Measurements from ENCODE around the gene BIK.

Gene BIK

GRCh38 chr22:43166132-43166930 is 55.8 kb downstream of the BIK start:
- no peak overlapping the region for H3K14ac ChIP-seq (ENCODE audit: low read length)
- no peak overlapping the region for H3K4ac ChIP-seq (ENCODE audit: low read length)
- no peak overlapping the region for H2AFZ ChIP-seq (ENCODE audit: low read length)
- no peaks in the 10 kb centered on the region for H3K27me3 ChIP-seq (ENCODE audit: control insufficient read depth in 3 of 3, insufficient read depth in 3 of 3, low read depth in 1 of 3, low read length in 3 of 3)
- no peak overlapping the region for H3K27ac ChIP-seq (replicated peaks; ENCODE audit: low read length)
- WGBS, 2 donors (ENCODE audit: extremely low coverage in 2 of 2, insufficient read length in 2 of 2, insufficient replicate concordance in 1 of 2) = no CpG with 5 or more reads among the region's 23 CpGs
- peaks cover 0 to 2% of the 10 kb centered on the region in 2 donors for H3K9me3 ChIP-seq (replicated peaks in 1 of 2; ENCODE audit: control insufficient read depth in 2 of 2, insufficient read depth in 1 of 2, low read depth in 1 of 2, low read length in 2 of 2)
- no peak overlapping the region for H2BK15ac ChIP-seq (ENCODE audit: low read length)
- H3K9ac ChIP-seq (ENCODE audit: low read depth, low read length, poor library complexity) = no peak overlapping the region
- H3K18ac ChIP-seq (ENCODE audit: low read length) = no peak overlapping the region
- H3K23ac ChIP-seq (ENCODE audit: low read depth, low read length, poor library complexity) = no peak overlapping the region
- no peak for DNase-seq (ENCODE audit: low spot score)
- peaks cover 2% of the 10 kb centered on the region for H3K79me1 ChIP-seq (ENCODE audit: low read depth, low read length)
- no peak overlapping the region for H2BK120ac ChIP-seq (ENCODE audit: low read depth, low read length)
- H3K36me3 ChIP-seq (replicated peaks in 1 of 2; ENCODE audit: control insufficient read depth in 2 of 2, insufficient read depth in 2 of 2, low read length in 2 of 2) = peaks cover 27 to 42% of the 10 kb centered on the region in 2 donors
- H2AK5ac ChIP-seq (ENCODE audit: low read depth, low read length) = no peak overlapping the region
- no peak overlapping the region for H2BK12ac ChIP-seq (ENCODE audit: low read length)
- peaks cover 0 to 4% of the 10 kb centered on the region in 2 donors for H3K4me1 ChIP-seq (ENCODE audit: control insufficient read depth in 2 of 2, insufficient read depth in 1 of 2, low read depth in 1 of 2, low read length in 2 of 2)
- H2BK5ac ChIP-seq (ENCODE audit: low read length) = no peak overlapping the region
- no peak overlapping the region for H3K4me3 ChIP-seq (ENCODE audit: low read length in 2 of 2)
- H3K4me2 ChIP-seq (ENCODE audit: insufficient read depth, low read length, poor library complexity, severe bottlenecking) = no peak overlapping the region
- H4K91ac ChIP-seq (ENCODE audit: low read depth, low read length, poor library complexity) = no peak overlapping the region
- H4K8ac ChIP-seq (ENCODE audit: low read depth, low read length) = no peak overlapping the region

GRCh38 chr22:43167001-43167589 is 56.5 kb downstream of the BIK start:
- Histone ChIP-seq H3K9ac (ENCODE audit: low read depth, low read length, poor library complexity) (no peak overlapping the region), H2AK5ac (ENCODE audit: low read depth, low read length) (no peak overlapping the region), H2BK5ac (ENCODE audit: low read length) (no peak overlapping the region), H3K18ac (ENCODE audit: low read length) (no peak overlapping the region), H3K23ac (ENCODE audit: low read depth, low read length, poor library complexity) (no peak overlapping the region), H3K4ac (ENCODE audit: low read length) (no peak overlapping the region), H3K79me1 (ENCODE audit: low read depth, low read length) (peaks cover 2% of the 10 kb centered on the region), H3K36me3 (replicated peaks in 1 of 2; ENCODE audit: control insufficient read depth in 2 of 2, insufficient read depth in 2 of 2, low read length in 2 of 2) (peaks cover 34 to 50% of the 10 kb centered on the region in 2 donors), H2BK120ac (ENCODE audit: low read depth, low read length) (no peak overlapping the region), H4K91ac (ENCODE audit: low read depth, low read length, poor library complexity) (no peak overlapping the region), H2AFZ (ENCODE audit: low read length) (no peak overlapping the region), H3K9me3 (replicated peaks in 1 of 2; ENCODE audit: control insufficient read depth in 2 of 2, insufficient read depth in 1 of 2, low read depth in 1 of 2, low read length in 2 of 2) (peaks cover 0 to 2% of the 10 kb centered on the region in 2 donors), H3K4me3 (ENCODE audit: low read length in 2 of 2) (no peak overlapping the region), H4K8ac (ENCODE audit: low read depth, low read length) (no peak overlapping the region), H2BK12ac (ENCODE audit: low read length) (no peak overlapping the region), H3K4me1 (ENCODE audit: control insufficient read depth in 2 of 2, insufficient read depth in 1 of 2, low read depth in 1 of 2, low read length in 2 of 2) (peaks cover 0 to 4% of the 10 kb centered on the region in 2 donors), H3K14ac (ENCODE audit: low read length) (no peak overlapping the region), H3K27me3 (ENCODE audit: control insufficient read depth in 3 of 3, insufficient read depth in 3 of 3, low read depth in 1 of 3, low read length in 3 of 3) (no peaks in the 10 kb centered on the region), H3K27ac (replicated peaks; ENCODE audit: low read length) (no peak overlapping the region), H3K4me2 (ENCODE audit: insufficient read depth, low read length, poor library complexity, severe bottlenecking) (no peak overlapping the region), H2BK15ac (ENCODE audit: low read length) (no peak overlapping the region)
- DNase-seq (ENCODE audit: low spot score) = no peak
- WGBS, 2 donors (ENCODE audit: extremely low coverage in 2 of 2, insufficient read length in 2 of 2, insufficient replicate concordance in 1 of 2) = no CpG with 5 or more reads among the region's 19 CpGs

- Histone ChIP-seq H3K36me3 (replicated peaks in 1 of 2; ENCODE audit: control insufficient read depth in 2 of 2, insufficient read depth in 2 of 2, low read length in 2 of 2) (peaks cover 46 to 64% of the 10 kb centered on the region in 2 donors), H2BK15ac (ENCODE audit: low read length) (no peak overlapping the region), H4K91ac (ENCODE audit: low read depth, low read length, poor library complexity) (no peak overlapping the region)
These were observed 58.1 kb downstream of the BIK start for GRCh38 chr22:43168471-43169309.

More at GRCh38 chr22:43168471-43169309, 58.1 kb downstream of the BIK start:
- Histone ChIP-seq H3K79me1 (ENCODE audit: low read depth, low read length) (peaks cover 2% of the 10 kb centered on the region), H3K4me2 (ENCODE audit: insufficient read depth, low read length, poor library complexity, severe bottlenecking) (no peak overlapping the region), H3K23ac (ENCODE audit: low read depth, low read length, poor library complexity) (no peak overlapping the region), H2BK12ac (ENCODE audit: low read length) (no peak overlapping the region), H3K4ac (ENCODE audit: low read length) (no peak overlapping the region), H3K14ac (ENCODE audit: low read length) (peak overlapping the region; percentile 21), H3K9me3 (replicated peaks in 1 of 2; ENCODE audit: control insufficient read depth in 2 of 2, insufficient read depth in 1 of 2, low read depth in 1 of 2, low read length in 2 of 2) (peaks cover 0 to 2% of the 10 kb centered on the region in 2 donors), H3K27ac (replicated peaks; ENCODE audit: low read length) (no peak overlapping the region), H4K8ac (ENCODE audit: low read depth, low read length) (peak overlapping the region; percentile 17), H3K4me1 (ENCODE audit: control insufficient read depth in 2 of 2, insufficient read depth in 1 of 2, low read depth in 1 of 2, low read length in 2 of 2) (peaks cover 0 to under 1% of the 10 kb centered on the region in 2 donors), H2BK120ac (ENCODE audit: low read depth, low read length) (no peak overlapping the region), H3K4me3 (ENCODE audit: low read length in 2 of 2) (no peak overlapping the region), H2AK5ac (ENCODE audit: low read depth, low read length) (no peak overlapping the region), H2BK5ac (ENCODE audit: low read length) (peak overlapping the region; percentile 39), H2AFZ (ENCODE audit: low read length) (no peak overlapping the region), H3K27me3 (ENCODE audit: control insufficient read depth in 3 of 3, insufficient read depth in 3 of 3, low read depth in 1 of 3, low read length in 3 of 3) (no peaks in the 10 kb centered on the region), H3K9ac (ENCODE audit: low read depth, low read length, poor library complexity) (no peak overlapping the region), H3K18ac (ENCODE audit: low read length) (no peak overlapping the region)
- WGBS, 2 donors (ENCODE audit: extremely low coverage in 2 of 2, insufficient read length in 2 of 2, insufficient replicate concordance in 1 of 2) = no CpG with 5 or more reads among the region's 25 CpGs
- no peak for DNase-seq (ENCODE audit: low spot score)

Data from neuronal stem cell (in vitro differentiated cells).